Astrocyte (in vitro differentiated cells and primary cell): ENCODE results near the gene ARHGAP1. TPM values are rescaled to one million over a fixed set of nuclear protein-coding genes. Genes with fewer than 3 reads are reported as not detected.

Experiments used
- DNase-seq: peaks from one replicate; pipeline ENCODE4 v3.0.0-alpha.2; 2010; ENCODE audit warnings: low read depth
- FAIRE-seq: peaks from 2 replicates; lab custom pipeline; 2011; peaks lifted over from hg19 to GRCh38; lab: Jason Lieb, UNC
- H2AFZ ChIP-seq: 2 replicates; pipeline ENCODE4 v1.6.0; 2012; ENCODE audit warnings: low read depth, low read length, inconsistent platforms
- H3K27ac ChIP-seq: 2 replicates; pipeline ENCODE4 v1.5.1; 2011; ENCODE audit warnings: low read depth, low read length, inconsistent platforms
- H3K27me3 ChIP-seq: 2 replicates; pipeline ENCODE4 v1.6.0; 2011; ENCODE audit warnings: low read length, inconsistent platforms; ENCODE audit not compliant: insufficient read depth
- H3K36me3 ChIP-seq: 2 replicates; pipeline ENCODE4 v1.5.1; 2011; ENCODE audit warnings: low read length, inconsistent platforms; ENCODE audit not compliant: insufficient read depth
- H3K4me1 ChIP-seq: 2 replicates; pipeline ENCODE4 v1.5.1; 2011; ENCODE audit warnings: low read length, inconsistent platforms; ENCODE audit not compliant: insufficient read depth
- H3K4me2 ChIP-seq: 2 replicates; pipeline ENCODE4 v1.6.0; 2012; ENCODE audit warnings: low read length, inconsistent platforms
- H3K4me3 ChIP-seq: 2 replicates; pipeline ENCODE4 v1.5.1; 2011; ENCODE audit warnings: low read depth, mild to moderate bottlenecking, low read length, inconsistent platforms; ENCODE audit not compliant: insufficient read depth
- H3K79me2 ChIP-seq: 2 replicates; pipeline ENCODE4 v1.6.0; 2012; ENCODE audit warnings: mild to moderate bottlenecking, low read length, inconsistent platforms; ENCODE audit not compliant: insufficient read depth
- H3K9ac ChIP-seq: 2 replicates; pipeline ENCODE4 v1.6.0; 2012; ENCODE audit warnings: mild to moderate bottlenecking, low read length, inconsistent platforms
- H3K9me3 ChIP-seq: 2 replicates; pipeline ENCODE4 v1.5.1; 2012; ENCODE audit warnings: low read depth, mild to moderate bottlenecking, low read length, inconsistent platforms; ENCODE audit not compliant: insufficient read depth
- H4K20me1 ChIP-seq: 2 replicates; pipeline ENCODE4 v1.6.0; 2012; ENCODE audit warnings: low read length, inconsistent platforms; ENCODE audit not compliant: insufficient read depth
- H3K27ac Mint-ChIP-seq: one replicate; pipeline ENCODE4 v1.8.0; 2021; ENCODE audit warnings: mild to moderate bottlenecking, mixed read lengths; ENCODE audit not compliant: unreplicated experiment
- H3K27me3 Mint-ChIP-seq: one replicate; pipeline ENCODE4 v1.8.0; 2021; ENCODE audit warnings: low read depth, mixed read lengths; ENCODE audit not compliant: unreplicated experiment
- H3K36me3 Mint-ChIP-seq: one replicate; pipeline ENCODE4 v1.8.0; 2021; ENCODE audit warnings: low read depth, mixed read lengths; ENCODE audit not compliant: unreplicated experiment
- H3K4me1 Mint-ChIP-seq: one replicate; pipeline ENCODE4 v1.8.0; 2021; ENCODE audit warnings: low read depth, mixed read lengths; ENCODE audit not compliant: unreplicated experiment
- H3K4me3 Mint-ChIP-seq: one replicate; pipeline ENCODE4 v1.8.0; 2021; ENCODE audit warnings: mild to moderate bottlenecking, moderate library complexity, mixed read lengths; ENCODE audit not compliant: unreplicated experiment
- H3K9me3 Mint-ChIP-seq: one replicate; pipeline ENCODE4 v1.8.0; 2021; ENCODE audit warnings: mild to moderate bottlenecking, mixed read lengths; ENCODE audit not compliant: unreplicated experiment
- EZH2 ChIP-seq: IDR thresholded peaks from 2 replicates; pipeline ENCODE4 v1.6.1; 2012; ENCODE audit warnings: mild to moderate bottlenecking, low read length, inconsistent platforms; ENCODE audit not compliant: insufficient read depth
- total RNA-seq: library from RNA; stranded (reverse); gene quantifications from 2 replicates; pipeline ENCODE4 v1.2.1, GENCODE V29; 2021
- TF ChIP-seq, protein P1 (sequence below): IDR thresholded peaks from 2 replicates; pipeline ENCODE4 v1.5.1; 2011; ENCODE audit warnings: low read depth, mild to moderate bottlenecking, inconsistent platforms, low read length, moderate library complexity; ENCODE audit not compliant: insufficient read depth

Gene ARHGAP1
- total RNA-seq, 1 donor from 2014 or later, result 116 TPM

- H3K4me1 Mint-ChIP-seq, result peaks cover 39% of the 10 kb centered on the region
- Histone ChIP-seq H3K36me3 (peaks cover 49% of the 10 kb centered on the region), H3K9ac (no peak overlapping the region), H4K20me1 (peaks cover 8% of the 10 kb centered on the region), H3K9me3 (no peaks in the 10 kb centered on the region), H3K4me3 (no peak overlapping the region), H3K4me1 (peaks cover 7% of the 10 kb centered on the region), H2AFZ (no peak overlapping the region), H3K79me2 (no peaks in the 10 kb centered on the region), H3K27ac (no peak overlapping the region), H3K27me3 (no peaks in the 10 kb centered on the region), H3K4me2 (no peak overlapping the region)
- no peaks in the 10 kb centered on the region for H3K27me3 Mint-ChIP-seq
- H3K9me3 Mint-ChIP-seq, result no peaks in the 10 kb centered on the region
- no peak for FAIRE-seq
- H3K4me3 Mint-ChIP-seq, result peak overlapping the region; percentile 8
- H3K36me3 Mint-ChIP-seq, result peaks cover 28% of the 10 kb centered on the region
- peak overlapping the region; percentile 29 for H3K27ac Mint-ChIP-seq
- peak; percentile 79 for DNase-seq
- TF ChIP-seq, protein P1, sequence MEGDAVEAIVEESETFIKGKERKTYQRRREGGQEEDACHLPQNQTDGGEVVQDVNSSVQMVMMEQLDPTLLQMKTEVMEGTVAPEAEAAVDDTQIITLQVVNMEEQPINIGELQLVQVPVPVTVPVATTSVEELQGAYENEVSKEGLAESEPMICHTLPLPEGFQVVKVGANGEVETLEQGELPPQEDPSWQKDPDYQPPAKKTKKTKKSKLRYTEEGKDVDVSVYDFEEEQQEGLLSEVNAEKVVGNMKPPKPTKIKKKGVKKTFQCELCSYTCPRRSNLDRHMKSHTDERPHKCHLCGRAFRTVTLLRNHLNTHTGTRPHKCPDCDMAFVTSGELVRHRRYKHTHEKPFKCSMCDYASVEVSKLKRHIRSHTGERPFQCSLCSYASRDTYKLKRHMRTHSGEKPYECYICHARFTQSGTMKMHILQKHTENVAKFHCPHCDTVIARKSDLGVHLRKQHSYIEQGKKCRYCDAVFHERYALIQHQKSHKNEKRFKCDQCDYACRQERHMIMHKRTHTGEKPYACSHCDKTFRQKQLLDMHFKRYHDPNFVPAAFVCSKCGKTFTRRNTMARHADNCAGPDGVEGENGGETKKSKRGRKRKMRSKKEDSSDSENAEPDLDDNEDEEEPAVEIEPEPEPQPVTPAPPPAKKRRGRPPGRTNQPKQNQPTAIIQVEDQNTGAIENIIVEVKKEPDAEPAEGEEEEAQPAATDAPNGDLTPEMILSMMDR, result no peak
- no peak for TF ChIP-seq EZH2
Observed at GRCh38 chr11:46659908-46660307, 40.5 kb downstream of the ARHGAP1 start.

DNA sequence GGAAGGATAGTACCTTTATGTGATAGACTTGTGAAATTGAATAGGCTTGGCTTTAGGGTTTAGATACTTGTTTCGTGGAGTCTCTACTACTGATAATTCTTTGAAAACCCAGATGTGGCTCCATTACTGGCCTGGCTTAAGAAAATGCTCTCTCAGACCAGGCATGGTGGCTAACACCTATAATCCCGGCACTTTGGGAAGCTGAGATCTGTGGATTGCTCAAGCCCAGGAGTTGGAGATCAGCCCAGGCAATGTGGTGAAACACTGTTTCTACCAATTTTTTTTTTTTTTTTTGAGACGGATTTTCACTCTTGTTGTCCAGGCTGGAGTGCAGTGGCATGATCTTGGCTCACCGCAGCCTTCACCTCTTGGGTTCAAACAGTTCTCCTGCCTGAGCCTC, 42.2 kb downstream of the ARHGAP1 start:
- no peak overlapping the region for H3K4me3 Mint-ChIP-seq
- H3K4me1 Mint-ChIP-seq, result peaks cover 33% of the 10 kb centered on the region
- peaks cover 48% of the 10 kb centered on the region for H3K36me3 ChIP-seq
- H3K4me3 ChIP-seq, result no peak overlapping the region
- DNase-seq (peak; percentile 62), FAIRE-seq (no peak)
- peaks cover under 1% of the 10 kb centered on the region for H4K20me1 ChIP-seq
- H3K27ac ChIP-seq, result no peak overlapping the region
- H3K4me1 ChIP-seq, result peaks cover 2% of the 10 kb centered on the region
- no peaks in the 10 kb centered on the region for H3K79me2 ChIP-seq
- no peaks in the 10 kb centered on the region for H3K27me3 ChIP-seq
- no peak overlapping the region for H3K4me2 ChIP-seq
- no peaks in the 10 kb centered on the region for H3K27me3 Mint-ChIP-seq
- no peaks in the 10 kb centered on the region for H3K9me3 ChIP-seq
- H2AFZ ChIP-seq, result no peak overlapping the region
- peaks cover 22% of the 10 kb centered on the region for H3K36me3 Mint-ChIP-seq
- H3K27ac Mint-ChIP-seq, result peak overlapping the region; percentile 29
- TF ChIP-seq, protein P1, result no peak
- TF ChIP-seq EZH2, result no peak
- H3K9ac ChIP-seq, result no peak overlapping the region
- no peaks in the 10 kb centered on the region for H3K9me3 Mint-ChIP-seq

- H3K27me3 Mint-ChIP-seq, result no peaks in the 10 kb centered on the region
- Histone ChIP-seq H3K4me3 (no peak overlapping the region), H3K4me2 (no peak overlapping the region), H3K27ac (no peak overlapping the region), H3K9ac (no peak overlapping the region), H3K36me3 (peaks cover 43% of the 10 kb centered on the region), H3K9me3 (no peaks in the 10 kb centered on the region), H2AFZ (no peak overlapping the region), H4K20me1 (no peaks in the 10 kb centered on the region), H3K27me3 (no peaks in the 10 kb centered on the region), H3K4me1 (no peaks in the 10 kb centered on the region), H3K79me2 (no peaks in the 10 kb centered on the region)
- no peak overlapping the region for H3K4me3 Mint-ChIP-seq
- H3K4me1 Mint-ChIP-seq, result peaks cover 32% of the 10 kb centered on the region
- FAIRE-seq (no peak), DNase-seq (no peak)
- H3K36me3 Mint-ChIP-seq, result peaks cover 25% of the 10 kb centered on the region
- H3K9me3 Mint-ChIP-seq, result no peaks in the 10 kb centered on the region
- TF ChIP-seq EZH2, result no peak
- TF ChIP-seq, protein P1, result no peak
- H3K27ac Mint-ChIP-seq, result peak overlapping the region; percentile 58
Observed at GRCh38 chr11:46657186-46657585, 43.2 kb downstream of the ARHGAP1 start.
